ENCODE measurements around the gene AOC1.

AOC1 gene

GRCh38 chr7:150856303-150857275 is 4.3 kb downstream of the AOC1 start:
- H3K36me3 ChIP-seq, result no peaks in the 10 kb centered on the region
- H3K27me3 ChIP-seq, result peaks cover 13% of the 10 kb centered on the region
- no peak for TF ChIP-seq CTCF (IDR thresholded peaks at IDR 0.05)
- peaks cover 13 to 14% of the 10 kb centered on the region in 2 experiments for H3K4me1 ChIP-seq (ENCODE audit: control insufficient read depth in 1 of 2, insufficient read depth in 1 of 2, low read depth in 1 of 2, low read length in 1 of 2)
- H3K9me3 ChIP-seq, result no peaks in the 10 kb centered on the region
- no peak overlapping the region for H3K27ac ChIP-seq
- H3K4me3 ChIP-seq (ENCODE audit: low read depth in 1 of 2, low read length in 1 of 2), result no peak overlapping the region

- no peak overlapping the region for H3K27ac ChIP-seq
- peaks cover 5% of the 10 kb centered on the region for H3K27me3 ChIP-seq
- no peak for TF ChIP-seq CTCF (IDR thresholded peaks at IDR 0.05)
- no peaks in the 10 kb centered on the region for H3K9me3 ChIP-seq
- H3K4me3 ChIP-seq (ENCODE audit: low read depth in 1 of 2, low read length in 1 of 2), result no peak overlapping the region
- H3K4me1 ChIP-seq (ENCODE audit: control insufficient read depth in 1 of 2, insufficient read depth in 1 of 2, low read depth in 1 of 2, low read length in 1 of 2), result peaks cover 4 to 5% of the 10 kb centered on the region in 2 experiments
- no peaks in the 10 kb centered on the region for H3K36me3 ChIP-seq
Measured at GRCh38 chr7:150857276-150858055, 5.1 kb downstream of the AOC1 start.

- TF ChIP-seq CTCF (IDR thresholded peaks at IDR 0.05), result no peak
- no peaks in the 10 kb centered on the region for H3K4me1 ChIP-seq (ENCODE audit: control insufficient read depth in 1 of 2, insufficient read depth in 1 of 2, low read depth in 1 of 2, low read length in 1 of 2)
- H3K27ac ChIP-seq, result no peak overlapping the region
- H3K4me3 ChIP-seq (ENCODE audit: low read depth in 1 of 2, low read length in 1 of 2), result no peak overlapping the region
- H3K9me3 ChIP-seq, result no peaks in the 10 kb centered on the region
- no peaks in the 10 kb centered on the region for H3K36me3 ChIP-seq
- H3K27me3 ChIP-seq, result no peaks in the 10 kb centered on the region
Measured at GRCh38 chr7:150858236-150859197, 6.2 kb downstream of the AOC1 start.

- TF ChIP-seq CTCF (IDR thresholded peaks at IDR 0.05), result no peak
- no peaks in the 10 kb centered on the region for H3K9me3 ChIP-seq
- no peak overlapping the region for H3K4me3 ChIP-seq (ENCODE audit: low read depth in 1 of 2, low read length in 1 of 2)
- no peaks in the 10 kb centered on the region for H3K36me3 ChIP-seq
- H3K27ac ChIP-seq, result no peak overlapping the region
- no peaks in the 10 kb centered on the region for H3K4me1 ChIP-seq (ENCODE audit: control insufficient read depth in 1 of 2, insufficient read depth in 1 of 2, low read depth in 1 of 2, low read length in 1 of 2)
- H3K27me3 ChIP-seq, result no peaks in the 10 kb centered on the region
Measured at GRCh38 chr7:150860291-150860977, 8.1 kb downstream of the AOC1 start.
